HG03442 (cell line): ENCODE data around the gene RFPL2.

Source experiments
- ATAC-seq: cut with Tn5 transposase; IDR thresholded peaks from one replicate; pipeline ENCODE4 v1.9.1; 2021; ENCODE audit warnings: mild to moderate bottlenecking, moderate library complexity; ENCODE audit not compliant: unreplicated experiment

RFPL2 gene

DNA sequence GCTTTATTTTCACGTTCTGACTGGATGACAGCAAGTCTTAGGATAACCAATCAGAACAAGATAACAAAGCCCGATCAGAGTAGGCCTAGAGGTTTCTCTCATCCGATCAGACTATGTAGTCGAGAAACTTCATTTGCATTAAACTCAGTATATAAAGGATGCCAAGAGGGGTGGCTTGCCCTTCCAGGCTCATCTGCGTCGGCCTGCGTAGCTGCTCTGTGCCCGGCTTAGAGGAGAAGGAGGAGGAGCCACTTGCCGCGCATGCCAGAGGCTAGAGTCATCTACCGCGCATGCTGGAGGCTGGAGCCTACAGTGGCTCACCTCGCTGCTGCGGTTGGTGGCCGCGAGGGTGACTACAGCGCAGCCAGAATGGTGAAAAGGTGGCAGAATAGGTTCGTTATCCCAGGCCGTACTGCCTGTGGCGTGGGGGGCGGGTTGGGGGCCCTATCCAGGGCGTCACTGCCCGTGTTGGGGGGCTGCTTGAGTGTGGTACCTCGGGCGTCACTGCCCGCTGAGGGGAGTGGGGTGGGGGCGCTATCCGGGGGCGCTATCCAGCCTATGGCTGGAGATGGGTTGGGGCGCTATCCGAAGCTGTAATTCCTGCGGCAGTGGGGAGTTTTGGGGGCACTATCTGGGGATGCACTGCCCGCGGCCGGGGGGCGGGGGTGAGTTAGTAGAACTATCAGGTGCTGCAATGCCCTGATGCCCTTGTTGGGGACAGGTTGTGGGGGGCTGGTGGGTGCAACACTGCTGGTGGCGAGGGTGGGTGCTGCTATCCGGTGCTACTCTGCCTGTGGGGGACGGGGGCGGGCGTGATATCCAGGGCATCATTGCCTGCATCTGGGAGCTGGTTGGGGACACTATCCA, at the start of gene RFPL2:
RFPL2 (minus strand) TSS at position 218 of the 867 bp plus-strand sequence. CDS start 2,622 bp downstream, outside the sequence.
- no peak for ATAC-seq

GRCh38 chr22:32249231-32249630, 44.4 kb upstream of the RFPL2 start:
- no peak for ATAC-seq

DNA sequence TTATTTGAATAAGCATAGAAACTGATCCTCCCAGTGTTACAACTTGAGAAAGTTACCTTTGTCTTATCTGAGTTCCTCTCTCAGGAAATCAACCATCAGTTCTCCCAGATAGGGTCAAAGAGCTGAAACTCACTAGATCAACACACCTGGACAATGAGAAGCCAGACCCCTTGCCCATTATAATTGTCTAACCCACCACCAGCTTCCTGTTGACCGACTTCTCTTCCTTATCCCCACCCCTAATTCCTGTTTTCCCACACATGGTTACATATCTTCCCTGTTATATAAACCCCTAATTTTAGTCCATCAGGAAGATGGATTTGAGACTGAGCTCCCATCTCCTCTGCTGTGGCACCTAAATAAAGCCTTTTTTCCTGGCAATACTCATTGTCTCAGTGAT, 43.4 kb upstream of the RFPL2 start:
- no peak for ATAC-seq

- no peak for ATAC-seq
Measured at GRCh38 chr22:32246166-32246565, 41.3 kb upstream of the RFPL2 start.

DNA sequence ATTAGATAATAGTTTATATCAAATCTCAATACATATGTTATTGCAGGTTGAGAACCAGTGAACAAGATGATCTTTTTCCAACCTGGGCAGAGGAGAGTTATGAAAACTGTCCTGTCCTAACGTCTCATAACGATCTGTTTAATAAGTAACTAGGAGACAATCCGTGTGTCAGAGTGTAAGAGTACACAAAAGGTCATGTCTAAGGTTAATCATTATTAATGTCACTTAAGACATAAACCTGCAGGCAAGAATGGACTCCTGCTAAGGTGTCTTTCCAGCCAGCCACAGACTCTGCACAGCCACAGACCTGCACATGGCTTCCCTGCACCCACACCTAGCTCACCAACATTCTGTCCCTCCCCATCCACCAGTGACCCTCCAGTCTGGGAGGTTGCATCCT, 40.2 kb upstream of the RFPL2 start:
- no peak for ATAC-seq

DNA sequence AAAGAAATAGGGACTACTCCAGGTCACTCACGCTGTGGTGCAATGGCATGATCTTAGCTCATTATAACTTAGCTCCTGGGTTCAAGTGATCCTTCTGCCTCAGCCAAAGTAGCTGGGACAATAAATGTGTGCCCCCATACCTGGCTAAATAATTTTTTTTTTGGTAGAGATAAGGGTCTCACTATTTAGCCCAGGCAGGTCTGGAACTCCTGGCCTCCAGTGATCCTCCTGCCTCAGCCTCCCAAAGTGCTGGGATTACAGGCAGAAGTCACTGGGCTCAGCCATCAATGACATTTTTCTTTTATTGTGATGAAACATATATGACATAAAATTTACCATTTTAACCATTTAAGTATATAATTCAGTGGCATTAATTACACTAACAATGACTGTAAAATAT, 39.7 kb upstream of the RFPL2 start:
- no peak for ATAC-seq

DNA sequence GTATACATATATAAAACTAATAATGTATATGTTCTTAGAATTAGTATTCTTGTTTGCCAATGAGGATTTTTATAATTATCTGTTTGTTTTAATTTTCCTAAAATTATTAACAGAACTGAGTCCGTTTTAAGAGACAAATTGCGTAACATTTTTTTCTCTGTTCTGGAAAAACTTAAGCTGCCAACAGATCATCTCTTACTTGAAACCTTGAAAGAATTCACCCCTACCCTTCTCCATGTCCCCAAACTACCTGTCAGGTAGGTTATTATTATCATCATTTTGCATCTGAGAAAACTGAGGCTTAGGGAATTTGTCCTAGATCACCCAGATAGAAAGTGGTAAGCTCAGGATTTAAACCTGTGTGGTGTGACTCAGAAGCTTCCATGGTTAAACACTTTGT, 35.6 kb upstream of the RFPL2 start:
- ATAC-seq, result no peak

GRCh38 chr22:32237906-32238305, 33.0 kb upstream of the RFPL2 start:
- ATAC-seq, result no peak

DNA sequence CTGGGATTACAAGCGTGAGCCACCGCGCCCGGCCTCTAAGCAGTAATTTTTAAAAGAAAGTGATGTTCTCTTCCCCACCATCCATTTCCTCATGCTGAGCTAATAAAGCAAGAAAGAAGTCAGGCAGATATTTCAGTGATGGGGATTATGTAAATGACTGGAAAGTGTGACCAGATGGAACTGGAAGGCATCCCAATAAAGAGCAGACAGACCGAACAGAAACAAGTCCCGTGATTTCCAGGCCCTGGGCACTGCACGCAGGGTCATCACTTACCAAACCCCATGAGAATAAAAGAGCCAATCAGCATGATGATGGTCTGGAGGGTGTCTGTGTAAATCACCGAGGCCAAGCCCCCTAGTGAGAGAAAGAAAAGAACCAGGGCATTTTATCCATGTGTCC, 32.1 kb upstream of the RFPL2 start:
- ATAC-seq, result no peak

DNA sequence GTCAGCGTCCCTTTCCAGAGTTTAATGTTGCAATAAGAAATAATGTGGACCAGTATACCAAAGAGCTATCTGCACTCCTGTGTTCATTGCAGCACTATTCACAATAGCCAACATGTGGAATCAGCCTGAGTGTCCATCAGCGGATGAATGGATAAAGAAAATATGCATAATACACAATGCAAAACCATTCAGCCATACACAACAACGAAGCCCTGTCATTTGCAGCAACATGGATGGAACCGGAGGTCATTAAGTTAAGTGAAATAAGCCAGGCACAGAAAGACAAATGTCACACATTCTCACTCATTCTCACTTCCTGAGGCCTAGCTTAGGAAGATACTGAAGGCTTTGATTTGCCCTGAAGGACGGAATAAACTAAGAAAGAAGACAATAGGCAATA, 28.2 kb upstream of the RFPL2 start:
- no peak for ATAC-seq

DNA sequence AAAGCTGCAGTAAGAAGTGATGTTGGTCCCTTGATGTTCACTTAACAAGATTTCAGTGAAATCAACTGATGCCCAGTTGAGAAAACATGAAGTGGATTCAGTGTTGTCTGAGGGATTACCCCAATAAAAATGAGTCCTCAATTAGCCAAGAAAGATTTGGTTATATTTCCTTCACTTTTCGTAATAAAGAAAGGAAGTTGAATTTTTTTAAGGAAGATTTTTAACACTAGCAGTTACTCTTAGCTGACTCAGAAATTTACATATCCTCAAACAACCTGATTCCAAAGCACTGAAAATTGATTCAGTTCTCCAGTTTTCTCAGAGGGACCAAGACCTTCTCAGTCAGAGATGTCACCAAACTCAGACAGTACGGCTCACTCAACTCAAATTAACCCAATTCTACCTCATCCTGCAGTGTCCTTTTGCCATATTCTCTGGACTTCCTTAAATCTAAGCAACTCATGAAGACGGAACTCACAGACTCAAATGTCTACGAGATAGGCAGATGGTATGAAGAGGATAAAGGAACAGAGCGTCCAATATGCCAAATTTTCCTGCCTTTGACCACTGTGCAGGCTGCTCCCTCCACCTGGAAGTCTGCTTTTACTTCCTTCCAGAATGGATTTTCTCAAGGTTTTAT, 27.4 kb upstream of the RFPL2 start:
- ATAC-seq, result no peak

DNA sequence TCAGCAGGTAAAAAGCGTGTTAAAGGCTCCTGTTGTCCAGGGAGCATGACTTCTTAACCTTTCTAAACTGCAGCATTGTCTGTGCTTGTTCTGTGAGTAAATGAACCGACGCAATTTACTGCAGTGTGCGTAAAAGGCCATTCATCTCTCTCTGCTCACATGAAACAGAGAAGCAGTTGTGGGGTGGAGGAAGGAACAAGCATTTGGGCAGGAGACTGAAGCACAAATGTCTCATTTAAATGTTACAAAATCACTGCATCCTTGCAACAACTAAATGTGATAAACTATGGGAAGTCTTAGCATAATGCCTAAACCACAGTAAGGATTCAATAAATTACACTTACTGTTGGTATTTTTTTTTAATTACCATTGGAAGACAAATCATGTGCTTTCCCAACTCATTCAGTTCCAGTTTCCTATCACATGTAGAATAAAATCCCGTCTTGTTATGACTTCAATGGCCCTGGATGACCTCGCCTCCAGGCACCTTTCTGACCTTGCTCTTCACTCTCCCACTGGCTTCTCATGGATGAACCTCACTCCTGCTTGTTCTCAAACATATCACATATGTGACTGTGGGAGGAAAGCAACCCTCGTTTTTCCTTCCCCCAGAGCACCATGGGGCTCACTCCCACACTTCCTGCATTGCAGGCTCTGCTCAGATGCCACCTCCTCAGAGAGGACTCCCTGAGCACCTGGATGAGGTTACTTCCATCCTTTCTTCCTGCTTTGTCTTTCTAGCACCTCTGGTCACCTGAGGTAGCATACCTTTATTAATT, 21.6 kb upstream of the RFPL2 start:
- ATAC-seq, result no peak

DNA sequence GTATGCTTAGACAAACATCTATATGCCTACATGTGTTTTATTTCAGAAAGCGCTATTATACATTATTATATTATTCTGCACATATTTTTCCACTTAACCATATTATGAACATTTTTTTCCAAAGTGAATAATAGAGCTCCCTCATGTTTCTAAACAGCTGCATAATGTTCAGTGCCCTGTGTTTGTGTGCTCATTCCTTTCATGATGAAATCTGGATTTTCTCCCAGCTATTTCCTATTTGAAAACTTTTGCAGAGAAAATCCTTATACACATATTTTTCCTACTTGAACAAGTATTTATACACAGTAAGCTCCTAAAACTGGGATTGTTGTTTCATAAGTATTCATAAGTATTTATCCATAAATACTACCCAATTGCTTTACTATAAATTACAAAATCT, 18.1 kb upstream of the RFPL2 start:
- ATAC-seq, result no peak

GRCh38 chr22:32219026-32219425, 14.2 kb upstream of the RFPL2 start:
- no peak for ATAC-seq

- ATAC-seq, result no peak
Measured at GRCh38 chr22:32218470-32218869, 13.6 kb upstream of the RFPL2 start.

DNA sequence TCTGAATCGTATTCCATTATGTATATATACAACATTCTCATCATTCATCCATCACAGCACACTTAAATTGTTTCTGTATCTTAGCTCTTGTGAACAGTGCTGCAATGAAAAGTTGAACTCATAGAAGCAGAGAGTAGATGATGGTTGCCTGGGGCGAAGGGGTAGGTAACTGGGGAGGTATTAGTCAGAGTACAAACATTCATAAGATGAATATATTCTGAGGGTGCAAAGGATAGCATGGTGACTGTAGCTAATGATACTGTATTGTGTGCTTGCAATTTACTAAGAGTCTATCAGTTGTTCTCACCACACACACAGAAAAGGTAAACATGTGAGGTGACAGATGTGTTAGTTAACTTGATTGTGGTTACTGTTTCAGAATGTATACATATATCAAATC, 12.6 kb upstream of the RFPL2 start:
- no peak for ATAC-seq

DNA sequence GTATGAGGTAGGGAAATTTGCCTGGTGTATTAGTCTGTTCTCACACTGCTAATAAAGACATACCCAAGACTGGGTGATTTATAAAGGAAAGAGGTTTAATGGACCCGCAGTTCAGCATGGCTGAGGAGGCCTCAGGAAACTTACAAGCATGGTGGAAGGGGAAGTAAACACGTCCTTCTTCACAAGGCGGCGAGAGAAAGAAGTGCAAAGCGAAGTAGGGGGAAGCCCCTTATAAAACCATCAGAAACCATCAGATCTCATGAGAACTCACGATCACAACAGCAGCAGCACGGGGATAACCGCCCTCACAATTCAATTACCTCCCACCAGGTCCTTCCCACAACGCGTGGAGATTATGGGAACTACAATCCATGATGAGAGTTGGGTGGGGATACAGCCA, 12.0 kb upstream of the RFPL2 start:
- ATAC-seq, result no peak

DNA sequence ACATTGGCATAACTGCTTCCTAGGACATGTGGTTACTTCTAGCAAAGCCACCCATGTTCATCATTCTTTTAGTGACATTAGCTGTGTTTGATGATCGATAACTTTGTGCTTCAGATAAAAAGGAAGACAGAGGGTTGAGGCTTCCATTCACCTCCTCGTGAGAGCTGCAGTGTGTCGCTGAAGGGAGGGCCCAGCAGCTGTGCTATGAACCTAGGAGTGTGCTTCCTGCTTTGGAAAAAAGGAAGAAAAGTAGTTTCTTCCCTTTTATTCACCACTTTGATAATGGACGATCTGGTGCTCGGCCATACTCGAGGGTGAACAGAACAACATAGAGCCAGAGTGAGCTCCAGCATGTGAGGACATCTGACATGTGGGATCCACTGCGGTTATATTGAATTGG, 6.1 kb upstream of the RFPL2 start:
- ATAC-seq, result no peak

GRCh38 chr22:32208681-32209080, 3.8 kb upstream of the RFPL2 start:
- no peak for ATAC-seq

DNA sequence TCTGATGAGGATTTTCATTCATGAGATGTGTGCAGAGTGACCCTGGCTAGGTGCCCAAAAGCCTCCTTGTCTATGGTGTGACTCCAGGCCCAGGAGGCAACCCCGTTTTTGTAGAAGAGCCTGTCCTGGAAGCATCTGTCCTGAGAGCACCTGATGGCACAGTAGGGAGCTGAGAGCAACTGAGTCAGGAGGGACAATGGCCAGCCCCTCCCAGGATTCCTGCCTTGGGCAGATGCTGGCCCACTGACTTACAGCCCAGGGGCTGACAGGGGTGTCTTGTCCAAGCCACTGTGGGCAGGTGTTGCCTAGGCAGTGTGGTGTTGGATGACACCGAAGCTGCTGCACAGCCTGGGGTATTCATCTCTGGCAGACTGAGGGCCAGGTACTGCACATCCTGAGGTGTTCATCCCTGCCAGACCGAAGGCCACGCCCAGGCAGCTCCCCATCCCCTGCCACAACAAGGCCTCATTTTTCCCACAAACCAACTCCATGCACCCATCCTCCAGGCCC, 3.2 kb upstream of the RFPL2 start:
- no peak for ATAC-seq
